Measurements from ENCODE around the gene APEX1. TPM values are rescaled to one million over a fixed set of nuclear protein-coding genes. Genes with fewer than 3 reads are reported as not detected.

The APEX1 gene
- total RNA-seq, 1 experiment from 2014 or later = 324 TPM

- TF ChIP-seq, protein P1, sequence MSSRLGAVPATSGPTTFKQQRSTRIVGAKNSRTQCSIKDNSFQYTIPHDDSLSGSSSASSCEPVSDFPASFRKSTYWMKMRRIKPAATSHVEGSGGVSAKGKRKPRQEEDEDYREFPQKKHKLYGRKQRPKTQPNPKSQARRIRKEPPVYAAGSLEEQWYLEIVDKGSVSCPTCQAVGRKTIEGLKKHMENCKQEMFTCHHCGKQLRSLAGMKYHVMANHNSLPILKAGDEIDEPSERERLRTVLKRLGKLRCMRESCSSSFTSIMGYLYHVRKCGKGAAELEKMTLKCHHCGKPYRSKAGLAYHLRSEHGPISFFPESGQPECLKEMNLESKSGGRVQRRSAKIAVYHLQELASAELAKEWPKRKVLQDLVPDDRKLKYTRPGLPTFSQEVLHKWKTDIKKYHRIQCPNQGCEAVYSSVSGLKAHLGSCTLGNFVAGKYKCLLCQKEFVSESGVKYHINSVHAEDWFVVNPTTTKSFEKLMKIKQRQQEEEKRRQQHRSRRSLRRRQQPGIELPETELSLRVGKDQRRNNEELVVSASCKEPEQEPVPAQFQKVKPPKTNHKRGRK (CRISPR knock-in tag; IDR thresholded peaks at IDR 0.05; ENCODE audit: borderline replicate concordance) = no peak
- TF ChIP-seq, protein P2, sequence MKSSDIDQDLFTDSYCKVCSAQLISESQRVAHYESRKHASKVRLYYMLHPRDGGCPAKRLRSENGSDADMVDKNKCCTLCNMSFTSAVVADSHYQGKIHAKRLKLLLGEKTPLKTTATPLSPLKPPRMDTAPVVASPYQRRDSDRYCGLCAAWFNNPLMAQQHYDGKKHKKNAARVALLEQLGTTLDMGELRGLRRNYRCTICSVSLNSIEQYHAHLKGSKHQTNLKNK (CRISPR knock-in tag; IDR thresholded peaks at IDR 0.05) = no peak
- no peak for TF ChIP-seq PRRX2 (CRISPR knock-in tag; IDR thresholded peaks at IDR 0.05)
- TF ChIP-seq, protein P3, sequence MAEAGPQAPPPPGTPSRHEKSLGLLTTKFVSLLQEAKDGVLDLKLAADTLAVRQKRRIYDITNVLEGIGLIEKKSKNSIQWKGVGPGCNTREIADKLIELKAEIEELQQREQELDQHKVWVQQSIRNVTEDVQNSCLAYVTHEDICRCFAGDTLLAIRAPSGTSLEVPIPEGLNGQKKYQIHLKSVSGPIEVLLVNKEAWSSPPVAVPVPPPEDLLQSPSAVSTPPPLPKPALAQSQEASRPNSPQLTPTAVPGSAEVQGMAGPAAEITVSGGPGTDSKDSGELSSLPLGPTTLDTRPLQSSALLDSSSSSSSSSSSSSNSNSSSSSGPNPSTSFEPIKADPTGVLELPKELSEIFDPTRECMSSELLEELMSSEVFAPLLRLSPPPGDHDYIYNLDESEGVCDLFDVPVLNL (CRISPR knock-in tag; IDR thresholded peaks at IDR 0.05; ENCODE audit: borderline replicate concordance, low read depth) = no peak
- no peak for TF ChIP-seq ZNF671 (CRISPR knock-in tag; IDR thresholded peaks at IDR 0.05)
- no peak for TF ChIP-seq ZNF138 (CRISPR knock-in tag; conservative IDR thresholded peaks at IDR 0.05)
- TF ChIP-seq CBFB (CRISPR knock-in tag; IDR thresholded peaks at IDR 0.05; ENCODE audit: low read depth) = no peak
- TF ChIP-seq FOXP4 (CRISPR knock-in tag; IDR thresholded peaks at IDR 0.05) = peak; percentile 59; the same call in 1 of the 2 replicates
- no peak for TF ChIP-seq ATF1 (CRISPR knock-in tag; IDR thresholded peaks at IDR 0.05)
- TF ChIP-seq, protein P4, sequence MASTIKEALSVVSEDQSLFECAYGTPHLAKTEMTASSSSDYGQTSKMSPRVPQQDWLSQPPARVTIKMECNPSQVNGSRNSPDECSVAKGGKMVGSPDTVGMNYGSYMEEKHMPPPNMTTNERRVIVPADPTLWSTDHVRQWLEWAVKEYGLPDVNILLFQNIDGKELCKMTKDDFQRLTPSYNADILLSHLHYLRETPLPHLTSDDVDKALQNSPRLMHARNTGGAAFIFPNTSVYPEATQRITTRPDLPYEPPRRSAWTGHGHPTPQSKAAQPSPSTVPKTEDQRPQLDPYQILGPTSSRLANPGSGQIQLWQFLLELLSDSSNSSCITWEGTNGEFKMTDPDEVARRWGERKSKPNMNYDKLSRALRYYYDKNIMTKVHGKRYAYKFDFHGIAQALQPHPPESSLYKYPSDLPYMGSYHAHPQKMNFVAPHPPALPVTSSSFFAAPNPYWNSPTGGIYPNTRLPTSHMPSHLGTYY (CRISPR knock-in tag; IDR thresholded peaks at IDR 0.05) = no peak
- TF ChIP-seq SMAD3 (CRISPR knock-in tag; IDR thresholded peaks at IDR 0.05; ENCODE audit: borderline replicate concordance) = peak; percentile 50; the same call in 1 of the 2 replicates
- TF ChIP-seq AR (CRISPR knock-in tag; IDR thresholded peaks at IDR 0.05) = no peak
- 0 out of 2 replicates have a peak, but pooled peaks have one; percentile 20 for TF ChIP-seq ESRRA (CRISPR knock-in tag; IDR thresholded peaks at IDR 0.05; ENCODE audit: borderline replicate concordance)
- TF ChIP-seq TEAD4 (CRISPR knock-in tag; IDR thresholded peaks at IDR 0.05) = peak; percentile 40; the same call in 1 of the 2 replicates
These were observed at the start of gene APEX1, which contains the start of gene OSGEP (continued) for GRCh38 chr14:20454516-20455354.

- CTCF ChIA-PET = no interaction called here
- Mint-ChIP-seq H3K36me3 (peaks cover 16% of the 10 kb centered on the region), H3K4me3 (no peak overlapping the region), H3K4me1 (peaks cover 11% of the 10 kb centered on the region), H3K27ac (no peak overlapping the region), H3K9me3 (no peaks in the 10 kb centered on the region), H3K27me3 (ENCODE audit: low read depth) (no peaks in the 10 kb centered on the region)
- POLR2A ChIA-PET = no interaction called here
- no peak for DNase-seq (ENCODE audit: low spot score)
- ATAC-seq = no peak
- TF ChIP-seq OVOL2 (CRISPR knock-in tag; IDR thresholded peaks at IDR 0.05; ENCODE audit: borderline replicate concordance) (no peak), HMGA2 (CRISPR knock-in tag; IDR thresholded peaks at IDR 0.05) (no peak), ZNF317 (CRISPR knock-in tag; IDR thresholded peaks at IDR 0.05; ENCODE audit: borderline replicate concordance, low read depth) (no peak), ZNF121 (CRISPR knock-in tag; IDR thresholded peaks at IDR 0.05) (no peak), ARID4B (CRISPR knock-in tag; IDR thresholded peaks at IDR 0.05; ENCODE audit: borderline replicate concordance) (no peak), NR3C1 (CRISPR knock-in tag; conservative IDR thresholded peaks at IDR 0.05; ENCODE audit: low read depth) (no peak)
These were observed 45.8 kb upstream of the APEX1 start for GRCh38 chr14:20409226-20409625.
